WTC11 (cell line): Measurements from ENCODE around the gene MVD.

ENCODE experiments used
- ATF2 ChIP-seq: sonication (generic); formaldehyde crosslinking; IDR thresholded peaks from 2 replicates; pipeline ENCODE4 v1.8.1; 2022; ENCODE audit warnings: low read depth, missing genetic modification reagents, borderline replicate concordance
- E2F1 ChIP-seq: sonication (generic); formaldehyde crosslinking; IDR thresholded peaks from 2 replicates; pipeline ENCODE4 v1.8.0; 2022; ENCODE audit warnings: mild to moderate bottlenecking, missing genetic modification reagents
- ESRRA ChIP-seq: sonication (generic); formaldehyde crosslinking; IDR thresholded peaks from 2 replicates; pipeline ENCODE4 v1.8.1; 2022; ENCODE audit warnings: mild to moderate bottlenecking, missing genetic modification reagents, borderline replicate concordance
- MAX ChIP-seq: sonication (generic); formaldehyde crosslinking; IDR thresholded peaks from 2 replicates; pipeline ENCODE4 v1.8.0; 2022; ENCODE audit warnings: mild to moderate bottlenecking, missing genetic modification reagents
- NFE2L1 ChIP-seq: sonication (generic); formaldehyde crosslinking; IDR thresholded peaks from 2 replicates; pipeline ENCODE4 v1.8.1; 2023; ENCODE audit warnings: missing genetic modification reagents
- NR2C2 ChIP-seq: sonication (generic); formaldehyde crosslinking; IDR thresholded peaks from 2 replicates; pipeline ENCODE4 v1.8.0; 2022; ENCODE audit warnings: mild to moderate bottlenecking, missing genetic modification reagents
- OVOL2 ChIP-seq: fragments of 250-450 bp; sonication (Bioruptor Pico); IDR thresholded peaks from 2 replicates; pipeline ENCODE4 v1.9.0; 2021; ENCODE audit warnings: mild to moderate bottlenecking, borderline replicate concordance
- SP1 ChIP-seq: sonication (generic); formaldehyde crosslinking; conservative IDR thresholded peaks from 2 replicates; pipeline ENCODE4 v1.8.1; 2022; ENCODE audit warnings: missing genetic modification reagents
- ZNF396 ChIP-seq: fragments of 250-450 bp; sonication (Bioruptor Pico); IDR thresholded peaks from 2 replicates; pipeline ENCODE4 v1.8.0; 2021; ENCODE audit warnings: mild to moderate bottlenecking, moderate library complexity, borderline replicate concordance
- ZNF532 ChIP-seq: fragments of 250-450 bp; sonication (Bioruptor Pico); IDR thresholded peaks from 2 replicates; pipeline ENCODE4 v1.9.0; 2021; ENCODE audit warnings: mild to moderate bottlenecking, borderline replicate concordance
- TF ChIP-seq, protein P1 (sequence below): fragments of 200-600 bp; IDR thresholded peaks from 2 replicates; pipeline ENCODE4 v1.8.0; 2022; ENCODE audit warnings: antibody characterized with exemption
- TF ChIP-seq, protein P2 (sequence below): fragments of 250-450 bp; sonication (Bioruptor Pico); IDR thresholded peaks from 2 replicates; pipeline ENCODE4 v1.8.0; 2021; ENCODE audit warnings: mild to moderate bottlenecking
- TF ChIP-seq, protein P3 (sequence below): sonication (generic); formaldehyde crosslinking; IDR thresholded peaks from 2 replicates; pipeline ENCODE4 v1.8.1; 2023; ENCODE audit warnings: mild to moderate bottlenecking, missing genetic modification reagents, moderate library complexity

DNA sequence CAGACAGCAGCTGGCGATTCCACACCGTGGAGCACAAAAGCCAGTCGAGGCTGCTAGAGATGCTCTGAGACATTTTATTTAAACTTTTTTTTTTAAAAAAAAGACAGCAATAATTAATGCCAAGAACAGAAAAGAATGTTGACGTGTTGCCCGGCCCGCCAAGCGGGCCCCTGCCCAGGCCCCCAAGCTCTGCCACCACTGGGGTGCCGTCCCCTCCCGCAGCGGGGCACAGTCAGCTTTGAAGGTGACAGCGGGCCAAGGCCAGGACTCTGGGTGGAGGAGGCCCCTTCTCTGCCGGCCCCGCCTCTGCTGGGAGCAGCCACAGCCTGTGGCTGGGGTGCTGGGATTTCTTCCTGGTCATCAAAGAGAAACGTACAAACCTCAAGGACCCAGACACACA is 33.5 kb upstream of the MVD start:
- TF ChIP-seq, protein P1, sequence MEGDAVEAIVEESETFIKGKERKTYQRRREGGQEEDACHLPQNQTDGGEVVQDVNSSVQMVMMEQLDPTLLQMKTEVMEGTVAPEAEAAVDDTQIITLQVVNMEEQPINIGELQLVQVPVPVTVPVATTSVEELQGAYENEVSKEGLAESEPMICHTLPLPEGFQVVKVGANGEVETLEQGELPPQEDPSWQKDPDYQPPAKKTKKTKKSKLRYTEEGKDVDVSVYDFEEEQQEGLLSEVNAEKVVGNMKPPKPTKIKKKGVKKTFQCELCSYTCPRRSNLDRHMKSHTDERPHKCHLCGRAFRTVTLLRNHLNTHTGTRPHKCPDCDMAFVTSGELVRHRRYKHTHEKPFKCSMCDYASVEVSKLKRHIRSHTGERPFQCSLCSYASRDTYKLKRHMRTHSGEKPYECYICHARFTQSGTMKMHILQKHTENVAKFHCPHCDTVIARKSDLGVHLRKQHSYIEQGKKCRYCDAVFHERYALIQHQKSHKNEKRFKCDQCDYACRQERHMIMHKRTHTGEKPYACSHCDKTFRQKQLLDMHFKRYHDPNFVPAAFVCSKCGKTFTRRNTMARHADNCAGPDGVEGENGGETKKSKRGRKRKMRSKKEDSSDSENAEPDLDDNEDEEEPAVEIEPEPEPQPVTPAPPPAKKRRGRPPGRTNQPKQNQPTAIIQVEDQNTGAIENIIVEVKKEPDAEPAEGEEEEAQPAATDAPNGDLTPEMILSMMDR: no peak
- no peak for TF ChIP-seq SP1 (CRISPR knock-in tag)
- TF ChIP-seq, protein P2, sequence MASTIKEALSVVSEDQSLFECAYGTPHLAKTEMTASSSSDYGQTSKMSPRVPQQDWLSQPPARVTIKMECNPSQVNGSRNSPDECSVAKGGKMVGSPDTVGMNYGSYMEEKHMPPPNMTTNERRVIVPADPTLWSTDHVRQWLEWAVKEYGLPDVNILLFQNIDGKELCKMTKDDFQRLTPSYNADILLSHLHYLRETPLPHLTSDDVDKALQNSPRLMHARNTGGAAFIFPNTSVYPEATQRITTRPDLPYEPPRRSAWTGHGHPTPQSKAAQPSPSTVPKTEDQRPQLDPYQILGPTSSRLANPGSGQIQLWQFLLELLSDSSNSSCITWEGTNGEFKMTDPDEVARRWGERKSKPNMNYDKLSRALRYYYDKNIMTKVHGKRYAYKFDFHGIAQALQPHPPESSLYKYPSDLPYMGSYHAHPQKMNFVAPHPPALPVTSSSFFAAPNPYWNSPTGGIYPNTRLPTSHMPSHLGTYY (CRISPR knock-in tag): no peak
- no peak for TF ChIP-seq ZNF532
- no peak for TF ChIP-seq NR2C2
- no peak for TF ChIP-seq ESRRA (CRISPR knock-in tag)
- TF ChIP-seq ATF2 (CRISPR knock-in tag): no peak
- TF ChIP-seq, protein P3, sequence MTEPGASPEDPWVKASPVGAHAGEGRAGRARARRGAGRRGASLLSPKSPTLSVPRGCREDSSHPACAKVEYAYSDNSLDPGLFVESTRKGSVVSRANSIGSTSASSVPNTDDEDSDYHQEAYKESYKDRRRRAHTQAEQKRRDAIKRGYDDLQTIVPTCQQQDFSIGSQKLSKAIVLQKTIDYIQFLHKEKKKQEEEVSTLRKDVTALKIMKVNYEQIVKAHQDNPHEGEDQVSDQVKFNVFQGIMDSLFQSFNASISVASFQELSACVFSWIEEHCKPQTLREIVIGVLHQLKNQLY (CRISPR knock-in tag): no peak
- TF ChIP-seq MAX (CRISPR knock-in tag): no peak
- no peak for TF ChIP-seq ZNF396 (CRISPR knock-in tag)
- TF ChIP-seq OVOL2 (CRISPR knock-in tag): no peak
- no peak for TF ChIP-seq NFE2L1
- no peak for TF ChIP-seq E2F1
